Trophoblast cell (in vitro differentiated cells and primary cell): ENCODE results near the gene NEMP1.
"Not testable (repeated sequence)": the region's sequence is repeated elsewhere in the genome, so short reads cannot be mapped to it uniquely, and the experiment has no call there.

ENCODE experiments used
- DNase-seq, 2 donors: peaks; one replicate each; pipeline ENCODE4 v3.0.0-alpha.2; 2016
- H2AFZ ChIP-seq: 2 replicates; pipeline ENCODE4 v1.6.1; 2013; ENCODE audit warnings: low read length, moderate library complexity, mild to moderate bottlenecking; ENCODE audit not compliant: insufficient read depth, poor library complexity
- H2AK5ac ChIP-seq: 2 replicates; pipeline ENCODE4 v1.6.1; 2013; ENCODE audit warnings: mild to moderate bottlenecking, low read length
- H2BK120ac ChIP-seq: 2 replicates; pipeline ENCODE4 v1.6.1; 2013; ENCODE audit warnings: low read length, mild to moderate bottlenecking, moderate library complexity; ENCODE audit not compliant: insufficient read depth, poor library complexity
- H2BK12ac ChIP-seq: 2 replicates; pipeline ENCODE4 v1.6.1; 2013; ENCODE audit warnings: mild to moderate bottlenecking, low read length, moderate library complexity
- H2BK5ac ChIP-seq: 2 replicates; pipeline ENCODE4 v1.6.1; 2013; ENCODE audit warnings: low read length, low read depth, moderate library complexity, mild to moderate bottlenecking; ENCODE audit not compliant: poor library complexity
- H3K14ac ChIP-seq: 2 replicates; pipeline ENCODE4 v1.6.1; 2013; ENCODE audit warnings: mild to moderate bottlenecking, low read length
- H3K18ac ChIP-seq: 2 replicates; pipeline ENCODE4 v1.6.1; 2013; ENCODE audit warnings: mild to moderate bottlenecking, low read length
- H3K23ac ChIP-seq: 2 replicates; pipeline ENCODE4 v1.6.1; 2013; ENCODE audit warnings: low read length
- H3K27ac ChIP-seq: 2 replicates; pipeline ENCODE4 v1.5.1; 2013; ENCODE audit warnings: low read depth, mild to moderate bottlenecking, inconsistent platforms, low read length, moderate library complexity
- H3K27me3 ChIP-seq: 2 replicates; pipeline ENCODE4 v1.6.1; 2013; ENCODE audit warnings: inconsistent platforms, mild to moderate bottlenecking, low read length, moderate library complexity; ENCODE audit not compliant: insufficient read depth
- H3K36me3 ChIP-seq, 2 experiments: 1 replicate in 1 of 2; 2 replicates in 1 of 2; pipeline ENCODE4 v1.6.1; 2013; ENCODE audit warnings: low read length in 2 of 2, mild to moderate bottlenecking in 2 of 2, moderate library complexity in 1 of 2; ENCODE audit not compliant: insufficient read depth in 2 of 2, control insufficient read depth in 1 of 2
- H3K4ac ChIP-seq: 2 replicates; pipeline ENCODE4 v1.6.1; 2013; ENCODE audit warnings: low read depth, mild to moderate bottlenecking, low read length, moderate library complexity
- H3K4me1 ChIP-seq, 2 experiments: 1 replicate in 1 of 2; 2 replicates in 1 of 2; pipeline ENCODE4 v1.6.1; 2013; ENCODE audit warnings: low read length in 2 of 2, mild to moderate bottlenecking in 2 of 2, moderate library complexity in 1 of 2; ENCODE audit not compliant: insufficient read depth in 2 of 2, control insufficient read depth in 1 of 2
- H3K4me2 ChIP-seq: 2 replicates; pipeline ENCODE4 v1.6.1; 2013; ENCODE audit warnings: inconsistent platforms, mild to moderate bottlenecking, low read length, moderate library complexity
- H3K4me3 ChIP-seq: 2 replicates; pipeline ENCODE4 v1.5.1; 2013; ENCODE audit warnings: mild to moderate bottlenecking, low read depth, low read length, inconsistent platforms
- H3K79me1 ChIP-seq: one replicate; pipeline ENCODE4 v1.6.1; 2013; ENCODE audit warnings: low read length
- H3K79me2 ChIP-seq: 2 replicates; pipeline ENCODE4 v1.6.1; 2013; ENCODE audit warnings: low read length, mild to moderate bottlenecking; ENCODE audit not compliant: control insufficient read depth, insufficient read depth, poor library complexity
- H3K9ac ChIP-seq: 2 replicates; pipeline ENCODE4 v1.6.1; 2013; ENCODE audit warnings: mild to moderate bottlenecking, low read length
- H3K9me3 ChIP-seq: 2 replicates; pipeline ENCODE4 v1.6.1; 2013; ENCODE audit warnings: low read depth, mild to moderate bottlenecking, control low read depth, inconsistent platforms, low read length; ENCODE audit not compliant: insufficient read depth
- H4K12ac ChIP-seq: 2 replicates; pipeline ENCODE4 v1.6.1; 2013; ENCODE audit warnings: low read depth, mild to moderate bottlenecking, low read length, moderate library complexity
- H4K8ac ChIP-seq: 2 replicates; pipeline ENCODE4 v1.6.1; 2013; ENCODE audit warnings: low read depth, mild to moderate bottlenecking, low read length, moderate library complexity
- H4K91ac ChIP-seq: one replicate; pipeline ENCODE4 v1.6.1; 2013; ENCODE audit warnings: low read depth, mild to moderate bottlenecking, low read length, moderate library complexity
- WGBS: extraction: QIAGEN DNeasy Blood & Tissue Kit; methylation state at CpG from one replicate; pipeline ENCODE4 v1.1.7; 2013; ENCODE audit warnings: missing lambda C conversion rate; ENCODE audit not compliant: insufficient read length, insufficient coverage; ENCODE audit errors: extremely low coverage; 5-methylcytosine and 5-hydroxymethylcytosine counted together

Gene NEMP1

DNA sequence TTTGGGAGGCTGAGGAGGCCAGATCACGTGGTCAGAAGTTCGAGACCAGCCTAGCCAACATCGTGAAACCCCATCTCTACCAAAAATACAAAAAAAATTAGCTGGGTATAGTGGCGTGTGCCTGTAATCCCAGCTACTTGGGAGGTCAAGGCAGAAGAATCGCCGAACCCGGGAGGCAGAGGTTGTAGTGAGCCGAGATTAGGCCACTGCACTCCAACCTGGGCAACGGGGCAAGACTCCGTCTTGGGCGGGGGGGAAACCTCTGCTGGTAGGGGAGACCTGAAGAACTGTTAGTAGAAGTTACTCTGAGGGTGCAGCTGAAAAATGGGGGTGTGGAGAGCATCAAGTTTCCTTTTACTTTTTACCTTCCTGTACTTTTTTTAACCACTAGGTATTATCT lies 47.5 kb upstream of the NEMP1 start:
- H2AFZ ChIP-seq: no peak overlapping the region
- no peak overlapping the region for H2BK120ac ChIP-seq
- H4K8ac ChIP-seq: no peak overlapping the region
- no peak overlapping the region for H2BK12ac ChIP-seq
- no peak overlapping the region for H3K27ac ChIP-seq
- no peak for DNase-seq
- peaks cover 15 to 22% of the 10 kb centered on the region in 2 experiments for H3K4me1 ChIP-seq
- no peak overlapping the region for H2BK5ac ChIP-seq
- H4K12ac ChIP-seq: no peak overlapping the region
- WGBS: no CpG with 5 or more reads among the region's 11 CpGs
- no peak overlapping the region for H3K9ac ChIP-seq
- no peak overlapping the region for H3K4me3 ChIP-seq
- no peak overlapping the region for H3K18ac ChIP-seq
- H3K27me3 ChIP-seq: no peaks in the 10 kb centered on the region
- H3K4ac ChIP-seq: no peak overlapping the region
- no peaks in the 10 kb centered on the region for H3K9me3 ChIP-seq
- no peak overlapping the region for H3K4me2 ChIP-seq
- H3K79me2 ChIP-seq: peaks cover 20% of the 10 kb centered on the region
- no peak overlapping the region for H3K23ac ChIP-seq
- no peak overlapping the region for H3K14ac ChIP-seq
- H3K79me1 ChIP-seq: peaks cover 14% of the 10 kb centered on the region
- no peaks in the 10 kb centered on the region for H3K36me3 ChIP-seq
- H4K91ac ChIP-seq: no peak overlapping the region
- H2AK5ac ChIP-seq: no peak overlapping the region

DNA sequence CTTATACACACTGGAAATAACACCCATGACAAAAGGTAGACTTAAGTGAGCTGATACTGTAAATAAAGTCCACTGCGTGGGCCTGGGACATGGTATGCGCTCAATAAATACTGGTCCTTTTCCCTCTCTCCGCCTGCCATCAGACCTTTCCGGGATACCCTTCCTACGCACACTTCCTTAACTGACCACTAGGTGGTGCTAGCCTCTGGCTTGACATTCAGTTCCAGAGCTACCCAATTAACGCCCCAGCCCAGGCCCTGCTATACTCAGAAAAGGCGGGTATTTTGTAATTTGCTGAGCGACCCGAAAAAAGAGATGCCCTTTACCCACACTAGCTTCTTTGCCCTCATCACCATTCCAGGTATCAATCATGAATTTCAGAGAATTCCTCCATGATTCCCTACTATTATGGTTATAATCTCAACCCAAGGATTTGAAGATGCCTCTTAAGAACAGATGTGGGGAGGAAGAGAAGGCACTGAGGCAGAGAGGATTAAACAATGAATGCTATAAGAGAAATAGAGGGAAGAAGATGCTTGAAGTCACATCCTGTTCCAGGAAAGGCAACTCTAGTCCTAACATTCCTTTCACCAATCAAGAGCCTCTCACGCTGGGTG lies 45.8 kb upstream of the NEMP1 start:
- Histone ChIP-seq H3K4me1 (peaks cover 8% of the 10 kb centered on the region in 2 experiments), H3K4me3 (no peak overlapping the region), H3K23ac (no peak overlapping the region), H3K36me3 (no peaks in the 10 kb centered on the region), H2AFZ (no peak overlapping the region), H2BK5ac (no peak overlapping the region), H3K9ac (no peak overlapping the region), H3K14ac (no peak overlapping the region), H2AK5ac (no peak overlapping the region), H2BK120ac (no peak overlapping the region), H4K91ac (no peak overlapping the region), H3K18ac (no peak overlapping the region), H2BK12ac (no peak overlapping the region), H3K79me1 (peaks cover 12% of the 10 kb centered on the region), H3K27me3 (no peaks in the 10 kb centered on the region), H3K4me2 (no peak overlapping the region), H4K8ac (no peak overlapping the region), H3K9me3 (no peaks in the 10 kb centered on the region), H3K27ac (no peak overlapping the region), H3K4ac (no peak overlapping the region), H4K12ac (no peak overlapping the region), H3K79me2 (peaks cover 12% of the 10 kb centered on the region)
- no CpG with 5 or more reads among the region's 10 CpGs for WGBS
- DNase-seq: peak; percentile 75 to 94

DNA sequence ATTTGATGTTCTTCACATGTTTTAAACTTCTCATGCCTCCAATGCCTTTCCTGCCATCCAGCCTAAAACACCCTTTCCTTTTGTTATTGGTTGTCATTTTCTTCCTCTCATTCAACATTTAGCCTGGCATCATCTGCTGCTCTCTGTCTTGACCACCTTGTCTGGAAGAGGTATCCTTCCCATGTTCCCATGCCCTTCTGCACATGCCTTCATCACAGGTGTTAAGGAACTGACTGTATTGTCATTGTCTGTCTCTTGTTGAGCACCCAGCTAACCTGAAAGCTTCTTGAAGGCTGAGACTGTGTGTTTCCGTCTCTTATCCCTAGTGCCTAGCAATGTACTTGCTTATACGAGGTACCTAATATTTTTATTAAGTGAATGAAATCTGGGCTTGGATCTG lies 45.2 kb upstream of the NEMP1 start:
- H3K36me3 ChIP-seq: no peaks in the 10 kb centered on the region
- peaks cover 8% of the 10 kb centered on the region for H3K79me1 ChIP-seq
- H3K14ac ChIP-seq: no peak overlapping the region
- no peak overlapping the region for H4K12ac ChIP-seq
- H3K27ac ChIP-seq: no peak overlapping the region
- no peak overlapping the region for H3K4me2 ChIP-seq
- H3K4me3 ChIP-seq: no peak overlapping the region
- no peaks in the 10 kb centered on the region for H3K27me3 ChIP-seq
- peaks cover 6% of the 10 kb centered on the region for H3K79me2 ChIP-seq
- no peak overlapping the region for H4K8ac ChIP-seq
- H2AFZ ChIP-seq: no peak overlapping the region
- DNase-seq: no peak
- H3K9ac ChIP-seq: no peak overlapping the region
- no peak overlapping the region for H2BK12ac ChIP-seq
- H3K23ac ChIP-seq: no peak overlapping the region
- no peak overlapping the region for H2BK120ac ChIP-seq
- no peak overlapping the region for H3K4ac ChIP-seq
- no peak overlapping the region for H2BK5ac ChIP-seq
- no peaks in the 10 kb centered on the region for H3K9me3 ChIP-seq
- no CpG with 5 or more reads among the region's 2 CpGs for WGBS
- peaks cover 8% of the 10 kb centered on the region in 2 experiments for H3K4me1 ChIP-seq
- H2AK5ac ChIP-seq: no peak overlapping the region
- no peak overlapping the region for H3K18ac ChIP-seq
- no peak overlapping the region for H4K91ac ChIP-seq

DNA sequence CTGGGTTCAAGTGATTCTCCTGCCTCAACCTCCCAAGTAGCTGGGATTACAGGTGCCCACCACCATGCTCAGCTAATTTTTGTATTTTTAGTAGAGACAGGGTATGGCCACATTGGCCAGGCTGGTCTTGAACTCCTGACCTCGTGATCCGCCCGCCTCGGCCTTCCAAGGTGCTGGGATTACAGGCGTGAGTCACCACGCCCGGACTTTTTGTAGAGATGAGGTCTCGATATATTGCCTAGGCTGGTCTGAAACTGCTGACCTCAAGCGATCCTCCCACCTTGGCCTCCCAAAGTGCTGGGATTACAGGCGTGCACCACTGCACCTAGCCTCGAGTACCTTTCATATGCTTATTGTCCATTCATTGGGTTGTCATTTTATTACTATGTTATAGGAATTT lies 42.1 kb upstream of the NEMP1 start:
- not testable (repeated sequence) for H3K23ac ChIP-seq, H2BK12ac ChIP-seq, H4K12ac ChIP-seq, DNase-seq, H3K4me1 ChIP-seq, H2BK5ac ChIP-seq, H3K27ac ChIP-seq, H4K91ac ChIP-seq, H3K9me3 ChIP-seq, H3K4me2 ChIP-seq, H3K18ac ChIP-seq, H2AK5ac ChIP-seq, H2AFZ ChIP-seq, H4K8ac ChIP-seq, H3K4ac ChIP-seq, H3K27me3 ChIP-seq, H3K79me1 ChIP-seq, H3K9ac ChIP-seq, H3K36me3 ChIP-seq, H3K79me2 ChIP-seq, H3K4me3 ChIP-seq, H3K14ac ChIP-seq, H2BK120ac ChIP-seq
- no CpG with 5 or more reads among the region's 11 CpGs for WGBS
